Common myeloid progenitor, CD34-positive (primary cell): ENCODE data around the gene CDAN1.
"Not testable (repeated sequence)": the region's sequence is repeated elsewhere in the genome, so short reads cannot be mapped to it uniquely, and the experiment has no call there.

ENCODE experiments used
- CTCF ChIA-PET: fragments of 350-600 bp; sonication (Branson Sonifier 250); formaldehyde crosslinking; loops from one replicate; lab custom pipeline; 2021; ENCODE audit warnings: antibody characterized with exemption; lab: Charles Lee
- POLR2A ChIA-PET: fragments of 350-600 bp; sonication (Branson Sonifier 250); formaldehyde crosslinking; loops from one replicate; lab custom pipeline; 2021; ENCODE audit warnings: antibody characterized with exemption; lab: Charles Lee
- DNase-seq, 3 donors: peaks; one replicate each; pipeline versions ENCODE4 v3.0.0 to v3.0.0-alpha.2; 2013
- H3K27ac ChIP-seq, 2 experiments: 1 replicate in 1 of 2; 2 replicates in 1 of 2; pipeline ENCODE4 v1.7.0; 2013; ENCODE audit warnings: inconsistent platforms in 2 of 2, low read length in 2 of 2, mild to moderate bottlenecking in 2 of 2, low read depth in 1 of 2, moderate library complexity in 1 of 2; ENCODE audit not compliant: severe bottlenecking in 2 of 2, insufficient read depth in 1 of 2, poor library complexity in 1 of 2
- H3K27me3 ChIP-seq, 5 experiments: replicated peaks in 2 of 5; 1 replicate in 3 of 5; 2 replicates in 2 of 5; pipeline versions ENCODE4 v1.6.1 to v1.7.0; 2013; ENCODE audit warnings: low read length in 4 of 5, mild to moderate bottlenecking in 2 of 5, moderate library complexity in 2 of 5, inconsistent platforms in 1 of 5; ENCODE audit not compliant: insufficient read depth in 5 of 5, control insufficient read depth in 4 of 5
- H3K36me3 ChIP-seq, 4 experiments: 1 replicate in 2 of 4; 2 replicates in 2 of 4; pipeline versions ENCODE4 v1.6.1 to v1.7.0; 2013; ENCODE audit warnings: low read length in 3 of 4, control low read depth in 1 of 4, mild to moderate bottlenecking in 1 of 4; ENCODE audit not compliant: control insufficient read depth in 4 of 4, insufficient read depth in 4 of 4
- H3K4me1 ChIP-seq, 4 experiments: 1 replicate in 3 of 4; 2 replicates in 1 of 4; pipeline versions ENCODE4 v1.6.1 to v1.7.1; 2013; ENCODE audit warnings: low read length in 3 of 4, mild to moderate bottlenecking in 3 of 4, control low read depth in 1 of 4, inconsistent platforms in 1 of 4, moderate library complexity in 1 of 4; ENCODE audit not compliant: control insufficient read depth in 4 of 4, insufficient read depth in 4 of 4; ENCODE audit errors: control extremely low read depth in 1 of 4
- H3K4me3 ChIP-seq, 7 experiments: 1 replicate in 4 of 7; 2 replicates in 3 of 7; pipeline versions ENCODE4 v1.5.1 to v1.7.0; 2013; ENCODE audit warnings: mild to moderate bottlenecking in 7 of 7, low read length in 6 of 7, moderate library complexity in 6 of 7, inconsistent platforms in 2 of 7, low read depth in 2 of 7, control low read depth in 1 of 7; ENCODE audit not compliant: insufficient read depth in 4 of 7, control insufficient read depth in 1 of 7; ENCODE audit errors: extremely low read depth in 1 of 7
- H3K9me3 ChIP-seq, 5 experiments: 1 replicate in 4 of 5; 2 replicates in 1 of 5; pipeline versions ENCODE4 v1.6.1 to v1.7.1; 2013; ENCODE audit warnings: low read length in 4 of 5, mild to moderate bottlenecking in 2 of 5, inconsistent platforms in 1 of 5, low read depth in 1 of 5, moderate library complexity in 1 of 5; ENCODE audit not compliant: control insufficient read depth in 4 of 5, insufficient read depth in 2 of 5; ENCODE audit errors: control extremely low read depth in 1 of 5
- WGBS: methylation state at CpG from one replicate; pipeline ENCODE4 v1.1.5; 2013; ENCODE audit not compliant: insufficient coverage; 5-methylcytosine and 5-hydroxymethylcytosine counted together

CDAN1 gene

DNA sequence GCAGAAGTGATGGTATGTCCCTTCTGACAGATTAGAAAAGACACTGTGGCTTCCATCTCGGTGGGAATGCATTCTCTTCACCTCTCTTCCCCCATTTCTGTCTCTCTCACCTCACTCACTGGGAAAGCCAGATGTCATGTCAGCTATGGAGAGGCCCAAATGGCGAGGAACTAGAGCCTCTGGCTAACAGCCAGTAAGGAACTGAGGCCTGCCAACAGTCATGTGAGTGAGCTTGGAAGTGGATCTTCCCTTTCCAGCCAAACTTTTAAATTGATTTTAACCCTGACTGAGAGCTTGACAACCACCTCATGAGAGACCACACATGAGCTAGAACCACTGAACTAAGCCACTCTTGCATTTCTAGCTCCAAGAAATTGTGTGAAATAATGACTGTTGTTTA, 35.2 kb upstream of the CDAN1 start:
- no peak for DNase-seq
- 86% methylated on average over 1 of the region's 2 CpGs for WGBS
- no peaks in the 10 kb centered on the region for H3K27me3 ChIP-seq
- no peak overlapping the region for H3K27ac ChIP-seq
- CTCF ChIA-PET = no interaction called here
- H3K4me1 ChIP-seq = no peaks in the 10 kb centered on the region
- H3K9me3 ChIP-seq = peaks cover 0 to 3% (median 0%) of the 10 kb centered on the region in 5 experiments
- POLR2A ChIA-PET = no interaction called here
- no peak overlapping the region for H3K4me3 ChIP-seq
- peaks cover 12 to 54% (median 18%) of the 10 kb centered on the region in 4 experiments for H3K36me3 ChIP-seq

DNA sequence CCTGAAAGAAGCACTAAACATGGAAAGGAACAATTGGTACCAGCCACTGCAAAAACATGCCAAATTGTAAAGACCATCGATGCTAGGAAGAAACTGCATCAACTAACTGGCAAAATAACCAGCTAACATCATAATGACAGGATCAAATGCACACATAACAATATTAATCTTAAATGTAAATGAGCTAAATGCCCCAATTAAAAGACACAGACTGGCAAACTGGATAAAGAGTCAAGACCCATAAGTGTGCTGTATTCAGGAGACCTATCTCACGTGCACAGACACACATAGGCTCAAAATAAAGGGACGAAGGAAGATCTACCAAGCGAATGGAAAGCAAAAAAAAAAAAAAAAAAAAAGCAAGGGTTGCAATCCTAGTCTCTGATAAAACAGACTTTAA, 29.2 kb upstream of the CDAN1 start:
- no CpG with 5 or more reads among the region's 4 CpGs for WGBS
- H3K4me3 ChIP-seq, H3K4me1 ChIP-seq, POLR2A ChIA-PET, CTCF ChIA-PET, H3K27me3 ChIP-seq, H3K27ac ChIP-seq: not testable (repeated sequence)
- peak in 2 of 3 donors; percentile 12 to 16 for DNase-seq
- Histone ChIP-seq H3K36me3 (peaks cover 0 to 28% (median 8%) of the 10 kb centered on the region in 4 experiments), H3K9me3 (peaks cover 2 to 18% (median 3%) of the 10 kb centered on the region in 5 experiments)

DNA sequence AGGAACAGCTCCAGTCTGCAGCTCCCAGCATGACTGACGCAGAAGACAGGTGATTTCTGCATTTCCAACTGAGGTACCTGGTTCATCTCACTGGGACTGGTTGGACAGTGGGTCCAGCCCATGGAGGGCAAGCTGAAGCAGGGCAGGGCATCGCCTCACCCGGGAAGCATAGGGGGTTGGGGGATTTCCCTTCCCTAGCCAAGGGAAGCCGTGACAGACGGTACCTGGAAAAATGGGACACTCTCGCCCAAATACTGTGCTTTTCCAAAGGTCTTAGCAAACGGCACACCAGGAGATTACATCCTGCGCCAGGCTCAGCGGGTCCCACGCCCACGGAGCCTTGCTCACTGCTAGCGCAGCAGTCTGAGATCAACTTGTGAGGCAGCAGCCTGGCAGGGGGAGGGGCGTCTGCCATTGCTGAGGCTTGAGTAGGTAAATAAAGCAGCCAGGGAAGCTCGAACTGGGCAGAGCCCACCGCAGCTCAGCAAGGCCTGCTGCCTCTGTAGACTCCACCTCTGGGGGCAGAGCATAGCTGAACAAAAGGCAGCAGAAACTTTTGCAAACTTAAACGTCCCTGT, 27.3 kb upstream of the CDAN1 start:
- WGBS = 98% methylated on average over 16 of the region's 16 CpGs
- POLR2A ChIA-PET, H3K4me3 ChIP-seq, H3K27ac ChIP-seq, DNase-seq, CTCF ChIA-PET, H3K27me3 ChIP-seq, H3K4me1 ChIP-seq: not testable (repeated sequence)
- peaks cover 2 to 31% (median 7%) of the 10 kb centered on the region in 5 experiments for H3K9me3 ChIP-seq
- H3K36me3 ChIP-seq = peaks cover 0 to 30% (median 8%) of the 10 kb centered on the region in 4 experiments

DNA sequence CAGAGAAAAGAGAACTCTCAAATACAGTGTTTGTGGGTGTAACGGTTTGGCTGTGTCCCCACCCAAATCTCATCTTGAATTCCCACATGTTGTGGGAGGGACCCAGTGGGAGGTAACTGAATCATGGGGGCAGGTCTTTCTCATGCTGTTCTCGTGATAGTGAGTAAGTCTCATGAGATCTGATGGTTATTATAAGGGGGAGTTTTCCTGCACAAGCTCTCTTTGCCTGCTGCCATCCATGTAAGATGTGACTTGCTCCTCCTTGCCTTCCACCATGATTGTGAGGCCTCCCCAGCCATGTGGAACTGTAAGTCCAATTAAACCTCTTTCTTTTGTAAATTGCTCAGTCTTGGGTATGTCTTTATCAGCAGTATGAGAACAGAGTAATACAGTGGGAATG, 24.9 kb upstream of the CDAN1 start:
- CTCF ChIA-PET, H3K4me3 ChIP-seq, POLR2A ChIA-PET, H3K4me1 ChIP-seq, H3K27me3 ChIP-seq, H3K27ac ChIP-seq: not testable (repeated sequence)
- H3K36me3 ChIP-seq = peaks cover 0 to 32% (median 8%) of the 10 kb centered on the region in 4 experiments
- WGBS = no CpG with 5 or more reads among the region's 2 CpGs
- peaks cover 2 to 29% (median 7%) of the 10 kb centered on the region in 5 experiments for H3K9me3 ChIP-seq
- DNase-seq = peak in 1 of 3 donors; percentile 10

DNA sequence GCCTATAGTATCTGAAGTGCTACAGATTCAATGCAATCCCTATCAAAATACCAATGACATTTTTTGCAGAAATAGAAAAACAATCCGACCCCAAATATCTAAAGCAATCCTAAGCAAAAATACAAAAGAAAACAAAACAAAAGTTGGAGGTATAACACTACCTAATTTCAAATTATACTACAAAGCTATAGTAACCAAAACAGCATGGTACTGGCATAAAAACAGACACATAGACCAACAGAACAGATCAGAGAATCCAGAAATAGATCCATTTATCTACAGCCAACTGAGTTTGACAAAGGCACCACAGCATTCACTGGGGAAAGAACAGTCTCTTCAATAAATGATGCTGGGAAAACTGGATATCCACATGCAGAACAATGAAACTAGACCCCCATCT, 23.8 kb upstream of the CDAN1 start:
- Histone ChIP-seq H3K27ac (no peak overlapping the region), H3K27me3 (no peaks in the 10 kb centered on the region), H3K4me1 (no peaks in the 10 kb centered on the region), H3K36me3 (peaks cover 0 to 32% (median 8%) of the 10 kb centered on the region in 4 experiments), H3K9me3 (peaks cover 2 to 29% (median 7%) of the 10 kb centered on the region in 5 experiments), H3K4me3 (no peak overlapping the region)
- no CpG with 5 or more reads among the region's 1 CpG for WGBS
- CTCF ChIA-PET = no interaction called here
- POLR2A ChIA-PET = no interaction called here
- no peak for DNase-seq

DNA sequence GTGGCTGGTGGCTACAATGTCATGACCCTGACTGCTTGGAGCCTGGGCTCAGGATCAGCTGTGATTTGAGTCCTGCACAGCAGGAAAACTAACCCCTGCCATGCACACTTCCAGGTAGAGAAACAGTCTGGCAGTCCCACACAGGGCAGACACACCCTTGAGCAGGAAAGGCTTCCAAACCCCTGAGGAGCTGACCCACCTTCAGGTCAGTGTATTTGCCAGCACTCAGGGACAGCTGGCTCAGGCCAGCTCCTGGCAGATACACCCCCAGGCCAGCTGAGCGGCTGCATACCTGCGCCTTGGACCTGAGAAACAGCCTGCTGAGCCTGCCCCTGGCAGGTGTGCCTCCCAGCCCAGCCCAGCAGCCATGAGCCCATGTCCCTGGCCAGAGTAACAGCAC, 22.2 kb upstream of the CDAN1 start:
- ChIA-PET CTCF (interaction anchor here (1.0 kb wide), 1 partner anchor 38 kb away, joined by 3 read pairs; no protein-coding TSS in a partner anchor), POLR2A (no interaction called here)
- H3K36me3 ChIP-seq = peaks cover 0 to 25% (median 6%) of the 10 kb centered on the region in 4 experiments
- H3K27ac ChIP-seq = no peak overlapping the region
- peaks cover 2 to 25% (median 7%) of the 10 kb centered on the region in 5 experiments for H3K9me3 ChIP-seq
- no peak overlapping the region for H3K4me3 ChIP-seq
- no peaks in the 10 kb centered on the region for H3K27me3 ChIP-seq
- WGBS = 100% methylated on average over 2 of the region's 2 CpGs
- DNase-seq = no peak
- H3K4me1 ChIP-seq = no peaks in the 10 kb centered on the region

DNA sequence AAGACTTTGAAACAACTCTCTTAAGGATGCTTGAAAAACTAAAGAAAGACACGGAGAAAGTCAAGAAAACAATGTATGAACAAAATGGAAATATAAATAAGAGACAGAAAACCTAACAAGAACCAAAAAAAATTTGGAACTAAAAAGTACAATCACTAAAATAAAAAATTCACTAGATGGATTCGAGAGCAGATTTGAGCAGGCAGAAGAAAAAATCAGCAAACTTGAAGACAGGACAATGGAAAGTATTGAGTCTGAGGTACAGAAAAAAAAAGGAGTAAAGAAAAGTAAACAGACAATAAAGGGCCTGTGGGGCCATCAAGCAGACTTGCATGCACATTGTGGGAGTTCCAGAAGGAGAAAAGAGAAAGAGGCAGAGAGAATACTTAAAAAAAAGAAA, 13.4 kb upstream of the CDAN1 start:
- WGBS = no CpG with 5 or more reads among the region's 2 CpGs
- ChIA-PET CTCF (no interaction called here), POLR2A (no interaction called here)
- Histone ChIP-seq H3K4me1 (no peaks in the 10 kb centered on the region), H3K9me3 (peaks cover 0 to 15% (median 5%) of the 10 kb centered on the region in 5 experiments), H3K27ac (no peak overlapping the region), H3K36me3 (peaks cover 12 to 51% (median 32%) of the 10 kb centered on the region in 4 experiments), H3K27me3 (no peaks in the 10 kb centered on the region), H3K4me3 (no peak overlapping the region)
- DNase-seq = no peak
